GM13976 (cell line): Measurements from ENCODE around the gene GLYATL1B.
"Not testable (repeated sequence)": the region's sequence is repeated elsewhere in the genome, so short reads cannot be mapped to it uniquely, and the experiment has no call there.

Experiments
- DNase-seq: peaks from one replicate; pipeline ENCODE4 v3.0.0; 2012; ENCODE audit warnings: low spot score
- in situ Hi-C: fragments of 300-500 bp; cut with MboI; formaldehyde crosslinking; loops from one replicate; pipeline ENCODE4 v1.12.0; 2022; ENCODE audit warnings: low sequenced_read_pairs, mixed read lengths, inconsistent platforms; ENCODE audit not compliant: unreplicated experiment
- TF ChIP-seq, protein P1 (sequence below): IDR thresholded peaks from 2 replicates; pipeline ENCODE4 v1.5.1; 2012; ENCODE audit warnings: borderline replicate concordance, mild to moderate bottlenecking; ENCODE audit not compliant: insufficient read depth; ENCODE audit errors: extremely low read depth, missing control alignments, control extremely low read depth

Gene GLYATL1B, protein sequence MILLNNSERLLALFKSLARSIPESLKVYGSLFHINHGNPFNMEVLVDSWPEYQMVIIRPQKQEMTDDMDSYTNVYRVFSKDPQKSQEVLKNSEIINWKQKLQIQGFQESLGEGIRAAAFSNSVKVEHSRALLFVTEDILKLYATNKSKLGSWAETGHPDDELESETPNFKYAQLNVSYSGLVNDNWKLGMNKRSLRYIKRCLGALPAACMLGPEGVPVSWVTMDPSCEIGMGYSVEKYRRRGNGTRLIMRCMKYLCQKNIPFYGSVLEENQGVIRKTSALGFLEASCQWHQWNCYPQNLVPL

DNA sequence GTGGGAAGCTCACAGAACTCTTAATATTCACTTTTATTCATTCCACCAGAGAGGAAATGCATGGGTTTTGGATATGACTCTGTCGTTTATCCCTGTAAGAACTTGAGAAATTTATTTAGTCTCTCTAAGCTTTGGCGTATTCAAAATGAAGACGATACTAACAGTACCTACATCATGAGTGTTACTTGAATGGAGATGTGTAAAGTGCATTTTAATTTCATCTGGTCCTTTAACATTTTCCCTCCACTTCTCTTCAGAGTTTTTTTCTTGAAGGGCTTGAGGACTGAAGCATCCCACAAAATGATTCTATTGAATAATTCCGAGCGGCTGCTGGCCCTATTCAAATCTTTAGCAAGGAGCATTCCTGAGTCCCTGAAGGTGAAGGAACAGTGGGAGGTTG lies at the start of gene GLYATL1B:
Gene GLYATL1B, plus strand, starts transcription at position 301 of the 400 bp plus-strand sequence. Its CDS starts 0 bp downstream, at position 301.
- DNase-seq, in situ Hi-C loops: not testable (repeated sequence)

DNA sequence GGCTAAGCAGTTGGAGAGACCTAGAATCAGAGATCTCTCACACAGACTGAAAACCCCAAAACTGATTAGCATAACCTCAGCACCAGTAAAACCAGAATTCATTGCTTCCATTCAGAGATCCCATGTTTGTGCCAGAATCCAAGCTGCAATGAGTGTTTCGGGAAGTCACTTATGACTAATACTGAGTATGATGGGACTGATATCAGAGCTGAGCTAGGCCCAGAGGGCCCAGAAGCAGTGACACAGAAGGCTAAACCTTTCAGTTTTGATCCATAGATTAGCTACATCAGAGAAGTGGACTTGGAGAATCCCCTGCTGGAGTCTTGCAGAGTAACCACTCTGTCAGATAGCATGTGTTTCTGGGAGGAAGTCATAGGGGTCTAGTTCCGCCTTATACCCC lies 49.6 kb upstream of the GLYATL1B start:
- in situ Hi-C loops, DNase-seq: not testable (repeated sequence)

- DNase-seq, in situ Hi-C loops: not testable (repeated sequence)
Measured at GRCh38 chr11:59037434-59037833, 48.7 kb upstream of the GLYATL1B start.

GRCh38 chr11:59040607-59041006 lies 45.5 kb upstream of the GLYATL1B start:
- in situ Hi-C loops = no loop called here
- TF ChIP-seq, protein P1, sequence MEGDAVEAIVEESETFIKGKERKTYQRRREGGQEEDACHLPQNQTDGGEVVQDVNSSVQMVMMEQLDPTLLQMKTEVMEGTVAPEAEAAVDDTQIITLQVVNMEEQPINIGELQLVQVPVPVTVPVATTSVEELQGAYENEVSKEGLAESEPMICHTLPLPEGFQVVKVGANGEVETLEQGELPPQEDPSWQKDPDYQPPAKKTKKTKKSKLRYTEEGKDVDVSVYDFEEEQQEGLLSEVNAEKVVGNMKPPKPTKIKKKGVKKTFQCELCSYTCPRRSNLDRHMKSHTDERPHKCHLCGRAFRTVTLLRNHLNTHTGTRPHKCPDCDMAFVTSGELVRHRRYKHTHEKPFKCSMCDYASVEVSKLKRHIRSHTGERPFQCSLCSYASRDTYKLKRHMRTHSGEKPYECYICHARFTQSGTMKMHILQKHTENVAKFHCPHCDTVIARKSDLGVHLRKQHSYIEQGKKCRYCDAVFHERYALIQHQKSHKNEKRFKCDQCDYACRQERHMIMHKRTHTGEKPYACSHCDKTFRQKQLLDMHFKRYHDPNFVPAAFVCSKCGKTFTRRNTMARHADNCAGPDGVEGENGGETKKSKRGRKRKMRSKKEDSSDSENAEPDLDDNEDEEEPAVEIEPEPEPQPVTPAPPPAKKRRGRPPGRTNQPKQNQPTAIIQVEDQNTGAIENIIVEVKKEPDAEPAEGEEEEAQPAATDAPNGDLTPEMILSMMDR = no peak
- DNase-seq = no peak

DNA sequence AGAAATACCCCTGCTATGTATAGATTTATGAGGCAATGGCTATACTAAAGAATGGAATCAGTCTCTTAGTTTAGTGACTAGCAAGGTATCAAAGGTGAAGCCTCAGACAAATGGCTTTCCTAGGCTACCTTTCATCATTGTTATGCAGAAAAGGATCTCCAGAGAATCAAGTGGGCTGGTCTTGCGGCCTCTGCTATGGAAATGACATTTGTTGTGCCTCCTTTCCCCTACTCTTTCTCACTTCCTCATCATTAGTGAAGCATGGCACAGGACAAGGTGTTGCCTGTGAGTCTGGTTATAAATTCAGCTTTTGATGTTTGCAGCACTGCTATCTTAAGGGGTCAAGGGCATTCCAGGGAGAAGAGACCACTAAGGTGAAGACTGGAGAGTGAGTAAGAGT lies 34.7 kb upstream of the GLYATL1B start:
- DNase-seq = not testable (repeated sequence)
- in situ Hi-C loops = loop anchor here (25.0 kb wide), 1 partner anchor 389 kb away; no protein-coding TSS in a partner anchor

- DNase-seq = not testable (repeated sequence)
- in situ Hi-C loops = loop anchor here (25.0 kb wide), 1 partner anchor 390 kb away; no protein-coding TSS in a partner anchor
Measured at GRCh38 chr11:59052355-59052754, 33.8 kb upstream of the GLYATL1B start.

GRCh38 chr11:59053387-59053786 lies 32.7 kb upstream of the GLYATL1B start:
- TF ChIP-seq, protein P1 = peak; percentile 51
- peak; percentile 7 for DNase-seq
- in situ Hi-C loops = loop anchor here (25.0 kb wide), 1 partner anchor 391 kb away; no protein-coding TSS in a partner anchor

DNA sequence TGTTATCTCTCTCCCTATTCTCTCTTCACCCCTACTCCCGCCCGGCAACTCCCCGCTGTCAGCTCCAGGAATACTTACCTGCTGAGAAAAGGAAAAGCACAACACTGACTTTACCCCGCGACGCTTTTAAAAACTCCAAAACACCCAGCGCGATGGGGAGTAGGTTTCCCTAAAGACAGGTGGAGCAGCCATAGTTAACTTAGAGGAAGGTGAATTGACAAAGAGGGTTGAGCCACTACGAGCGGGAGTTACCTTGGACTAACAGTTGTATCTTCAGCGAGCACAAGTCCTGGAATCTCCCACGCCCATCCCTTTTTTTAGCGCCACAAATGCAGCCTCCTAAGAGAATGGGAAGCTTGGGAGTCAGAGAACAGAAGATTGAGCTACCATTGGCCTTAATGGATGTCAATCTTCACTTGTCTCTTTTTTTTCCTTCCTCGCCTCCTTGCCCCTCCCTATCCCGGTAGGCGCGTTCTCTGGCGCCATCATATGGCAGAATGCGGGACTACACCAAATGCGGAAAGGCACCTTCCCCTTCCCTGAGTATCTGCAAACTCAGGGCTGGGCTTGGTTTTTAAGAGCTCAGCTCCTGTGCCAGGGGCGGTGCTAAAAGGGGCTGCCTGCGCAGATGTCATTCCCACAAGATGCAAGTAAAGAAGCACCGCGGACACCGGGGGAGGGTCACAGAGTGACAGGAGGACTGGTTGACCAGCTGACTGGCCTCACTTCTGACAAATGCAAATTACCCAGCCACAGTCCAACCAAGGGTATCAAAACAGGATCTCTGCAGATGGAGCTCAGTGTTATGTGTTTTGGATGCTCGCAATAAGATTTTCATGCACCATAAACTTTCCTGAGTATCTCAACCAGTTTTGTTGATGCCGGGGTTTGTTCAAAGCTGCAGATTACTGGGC lies 27.7 kb upstream of the GLYATL1B start:
- TF ChIP-seq, protein P1 = peak; percentile 97
- in situ Hi-C loops = loop anchor here (25.0 kb wide), 1 partner anchor 396 kb away; no protein-coding TSS in a partner anchor
- DNase-seq = peak; percentile 83

GRCh38 chr11:59060096-59060495 lies 26.0 kb upstream of the GLYATL1B start:
- in situ Hi-C loops = loop anchor here (25.0 kb wide), 1 partner anchor 398 kb away; no protein-coding TSS in a partner anchor
- DNase-seq = not testable (repeated sequence)
